WTC11 (cell line): Measurements from ENCODE around the gene EP300. TPM values are rescaled to one million over a fixed set of nuclear protein-coding genes. Genes with fewer than 3 reads are reported as not detected.

ENCODE experiments used
- ATAC-seq: fragments of 200-7000 bp; cut with Tn5 transposase; 2 replicates; pipeline ENCODE4 v1.10.0; 2021; ENCODE audit warnings: mild to moderate bottlenecking, moderate library complexity
- CTCF ChIA-PET: fragments of 300-600 bp; sonication (Branson Sonifier 250); formaldehyde crosslinking; loops from one replicate; lab custom pipeline; 2021; ENCODE audit warnings: antibody characterized with exemption; lab: Charles Lee
- POLR2A ChIA-PET: fragments of 350-600 bp; sonication (Branson Sonifier 250); formaldehyde crosslinking; loops from one replicate; lab custom pipeline; 2021; ENCODE audit warnings: antibody characterized with exemption; lab: Charles Lee
- DNase-seq: peaks from one replicate; pipeline ENCODE4 v3.0.0; 2021; ENCODE audit warnings: low spot score
- H3K27ac Mint-ChIP-seq: 2 replicates; pipeline ENCODE4 v1.8.0; 2021; ENCODE audit warnings: mixed read lengths
- H3K27me3 Mint-ChIP-seq: 2 replicates; pipeline ENCODE4 v1.8.0; 2021; ENCODE audit warnings: low read depth, mild to moderate bottlenecking, moderate library complexity, mixed read lengths
- H3K36me3 Mint-ChIP-seq: 2 replicates; pipeline ENCODE4 v1.8.0; 2021; ENCODE audit warnings: mixed read lengths
- H3K4me1 Mint-ChIP-seq: 2 replicates; pipeline ENCODE4 v1.8.0; 2022; ENCODE audit warnings: mixed read lengths
- H3K4me3 Mint-ChIP-seq: 2 replicates; pipeline ENCODE4 v1.8.0; 2021; ENCODE audit warnings: mild to moderate bottlenecking, moderate library complexity, mixed read lengths
- H3K9me3 Mint-ChIP-seq: 2 replicates; pipeline ENCODE4 v1.8.0; 2021; ENCODE audit warnings: mixed read lengths
- CREM ChIP-seq: sonication (generic); formaldehyde crosslinking; IDR thresholded peaks from 2 replicates; pipeline ENCODE4 v1.8.1; 2022; ENCODE audit warnings: mild to moderate bottlenecking, missing genetic modification reagents, moderate library complexity
- CTCF ChIP-seq: fragments of 200-600 bp; IDR thresholded peaks from 2 replicates; pipeline ENCODE4 v1.8.0; 2022; ENCODE audit warnings: antibody characterized with exemption
- E2F5 ChIP-seq: sonication (generic); formaldehyde crosslinking; IDR thresholded peaks from 2 replicates; pipeline ENCODE4 v1.8.1; 2022; ENCODE audit warnings: mild to moderate bottlenecking, moderate library complexity, missing genetic modification reagents
- ELF4 ChIP-seq: sonication (generic); formaldehyde crosslinking; IDR thresholded peaks from 2 replicates; pipeline ENCODE4 v1.8.1; 2022; ENCODE audit warnings: low read depth, mild to moderate bottlenecking, moderate library complexity, missing genetic modification reagents
- EMX1 ChIP-seq: fragments of 250-450 bp; sonication (Bioruptor Pico); IDR thresholded peaks from 2 replicates; pipeline ENCODE4 v1.8.0; 2021; ENCODE audit warnings: mild to moderate bottlenecking
- ERG ChIP-seq: fragments of 250-450 bp; sonication (Bioruptor Pico); IDR thresholded peaks from 2 replicates; pipeline ENCODE4 v1.8.0; 2021; ENCODE audit warnings: mild to moderate bottlenecking
- GABPB1 ChIP-seq: sonication (generic); formaldehyde crosslinking; IDR thresholded peaks from 2 replicates; pipeline ENCODE4 v1.8.1; 2023; ENCODE audit warnings: mild to moderate bottlenecking, missing genetic modification reagents
- NR2C2 ChIP-seq: sonication (generic); formaldehyde crosslinking; IDR thresholded peaks from 2 replicates; pipeline ENCODE4 v1.8.0; 2022; ENCODE audit warnings: mild to moderate bottlenecking, missing genetic modification reagents
- OVOL2 ChIP-seq: fragments of 250-450 bp; sonication (Bioruptor Pico); IDR thresholded peaks from 2 replicates; pipeline ENCODE4 v1.9.0; 2021; ENCODE audit warnings: mild to moderate bottlenecking, borderline replicate concordance
- PRRX2 ChIP-seq: fragments of 250-450 bp; sonication (Bioruptor Pico); IDR thresholded peaks from 2 replicates; pipeline ENCODE4 v1.8.0; 2021; ENCODE audit warnings: mild to moderate bottlenecking
- SP1 ChIP-seq: sonication (generic); formaldehyde crosslinking; conservative IDR thresholded peaks from 2 replicates; pipeline ENCODE4 v1.8.1; 2022; ENCODE audit warnings: missing genetic modification reagents
- TP53 ChIP-seq: sonication (generic); formaldehyde crosslinking; IDR thresholded peaks from 2 replicates; pipeline ENCODE4 v1.8.1; 2023; ENCODE audit warnings: mild to moderate bottlenecking, missing genetic modification reagents
- USF1 ChIP-seq: sonication (generic); formaldehyde crosslinking; IDR thresholded peaks from 2 replicates; pipeline ENCODE4 v1.8.0; 2022; ENCODE audit warnings: mild to moderate bottlenecking, missing genetic modification reagents
- ZBTB21 ChIP-seq: sonication (generic); formaldehyde crosslinking; IDR thresholded peaks from 2 replicates; pipeline ENCODE4 v1.8.1; 2023; ENCODE audit warnings: mild to moderate bottlenecking, missing genetic modification reagents, borderline replicate concordance
- ZNF396 ChIP-seq: fragments of 250-450 bp; sonication (Bioruptor Pico); IDR thresholded peaks from 2 replicates; pipeline ENCODE4 v1.8.0; 2021; ENCODE audit warnings: mild to moderate bottlenecking, moderate library complexity, borderline replicate concordance
- total RNA-seq: library from RNA; stranded (reverse); gene quantifications from 3 replicates; pipeline ENCODE4 v1.2.3, GENCODE V29; 2021
- TF ChIP-seq, protein P1 (sequence below): fragments of 250-450 bp; sonication (Bioruptor Pico); IDR thresholded peaks from 2 replicates; pipeline ENCODE4 v1.9.0; 2021; ENCODE audit warnings: mild to moderate bottlenecking
- TF ChIP-seq, protein P2 (sequence below): sonication (generic); formaldehyde crosslinking; IDR thresholded peaks from 2 replicates; pipeline ENCODE4 v1.8.1; 2022; ENCODE audit warnings: mild to moderate bottlenecking, missing genetic modification reagents, moderate library complexity, borderline replicate concordance
- TF ChIP-seq, protein P3 (sequence below): sonication (generic); formaldehyde crosslinking; IDR thresholded peaks from 2 replicates; pipeline ENCODE4 v1.8.0; 2023; ENCODE audit warnings: mild to moderate bottlenecking, missing genetic modification reagents

Gene EP300
- total RNA-seq, 1 experiment from 2014 or later = 97.1 TPM

DNA sequence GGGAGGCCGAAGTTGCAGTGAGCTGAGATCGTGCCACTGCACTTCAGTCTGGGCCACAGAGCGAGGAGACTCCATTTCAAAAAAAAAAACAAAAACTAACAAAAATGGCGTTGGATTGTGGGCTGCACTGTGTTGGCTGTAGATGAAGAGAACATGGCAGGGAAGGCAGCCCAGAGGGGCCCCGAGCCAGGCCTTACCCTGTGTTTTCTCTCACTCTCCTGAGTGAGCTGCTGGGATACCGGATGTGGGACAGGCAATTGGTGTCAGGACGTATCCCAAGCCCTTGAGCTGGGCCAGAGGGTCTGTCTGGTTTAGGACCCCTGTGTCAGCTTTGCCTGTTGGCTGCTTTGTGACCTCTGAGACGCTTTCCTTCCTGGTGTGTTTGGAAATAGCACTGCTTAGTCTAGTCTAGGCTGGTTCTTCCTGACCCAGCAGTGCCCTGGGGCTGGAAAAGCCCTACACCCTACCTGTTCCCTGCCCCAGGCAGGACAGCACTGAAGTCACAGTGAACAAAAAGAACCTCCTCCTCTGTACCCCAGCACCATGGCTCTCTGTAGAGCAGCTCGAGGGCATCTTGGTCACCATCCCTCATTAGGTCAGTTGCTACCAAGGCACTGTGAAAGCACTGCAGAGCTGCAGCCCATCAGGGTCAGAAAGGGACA, 130.6 kb downstream of the EP300 start:
- Mint-ChIP-seq H3K9me3 (no peaks in the 10 kb centered on the region), H3K27me3 (no peaks in the 10 kb centered on the region), H3K27ac (peak overlapping the region; percentile 65; the same call in 1 of the 2 replicates), H3K36me3 (peaks cover 54% of the 10 kb centered on the region), H3K4me3 (no peak overlapping the region), H3K4me1 (peaks cover 1% of the 10 kb centered on the region)
- ATAC-seq (no peak), DNase-seq (no peak)
- ChIA-PET CTCF (interaction anchor here (0.5 to 0.9 kb wide), 3 partner anchors 15 to 320 kb away, joined by 3 to 4 read pairs (median 3); no protein-coding TSS in a partner anchor), POLR2A (no interaction called here)
- TF ChIP-seq PRRX2 (no peak), NR2C2 (no peak), ERG (CRISPR knock-in tag) (no peak), ZBTB21 (CRISPR knock-in tag) (no peak), USF1 (CRISPR knock-in tag) (no peak), CTCF (no peak)

GRCh38 chr22:41223535-41223934, 131.1 kb downstream of the EP300 start:
- POLR2A ChIA-PET = no interaction called here

More at GRCh38 chr22:41223535-41223934, 131.1 kb downstream of the EP300 start:
- Mint-ChIP-seq H3K9me3 (no peaks in the 10 kb centered on the region), H3K27me3 (no peaks in the 10 kb centered on the region), H3K4me3 (no peak overlapping the region), H3K36me3 (peaks cover 54% of the 10 kb centered on the region), H3K4me1 (no peaks in the 10 kb centered on the region), H3K27ac (no peak overlapping the region)
- ATAC-seq (no peak), DNase-seq (no peak)
- CTCF ChIA-PET = interaction anchor here (0.5 to 1.4 kb wide), 3 partner anchors 14 to 319 kb away, joined by 3 to 9 read pairs (median 4); no protein-coding TSS in a partner anchor
- TF ChIP-seq SP1 (CRISPR knock-in tag) = no peak
- TF ChIP-seq, protein P1, sequence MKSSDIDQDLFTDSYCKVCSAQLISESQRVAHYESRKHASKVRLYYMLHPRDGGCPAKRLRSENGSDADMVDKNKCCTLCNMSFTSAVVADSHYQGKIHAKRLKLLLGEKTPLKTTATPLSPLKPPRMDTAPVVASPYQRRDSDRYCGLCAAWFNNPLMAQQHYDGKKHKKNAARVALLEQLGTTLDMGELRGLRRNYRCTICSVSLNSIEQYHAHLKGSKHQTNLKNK (CRISPR knock-in tag) = no peak
- TF ChIP-seq CREM (CRISPR knock-in tag) = no peak
- TF ChIP-seq CTCF = no peak
- TF ChIP-seq ELF4 (CRISPR knock-in tag) = no peak
- no peak for TF ChIP-seq PRRX2
- TF ChIP-seq OVOL2 = no peak
- no peak for TF ChIP-seq ZNF396
- TF ChIP-seq, protein P2, sequence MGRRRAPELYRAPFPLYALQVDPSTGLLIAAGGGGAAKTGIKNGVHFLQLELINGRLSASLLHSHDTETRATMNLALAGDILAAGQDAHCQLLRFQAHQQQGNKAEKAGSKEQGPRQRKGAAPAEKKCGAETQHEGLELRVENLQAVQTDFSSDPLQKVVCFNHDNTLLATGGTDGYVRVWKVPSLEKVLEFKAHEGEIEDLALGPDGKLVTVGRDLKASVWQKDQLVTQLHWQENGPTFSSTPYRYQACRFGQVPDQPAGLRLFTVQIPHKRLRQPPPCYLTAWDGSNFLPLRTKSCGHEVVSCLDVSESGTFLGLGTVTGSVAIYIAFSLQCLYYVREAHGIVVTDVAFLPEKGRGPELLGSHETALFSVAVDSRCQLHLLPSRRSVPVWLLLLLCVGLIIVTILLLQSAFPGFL (CRISPR knock-in tag) = no peak
- no peak for TF ChIP-seq GABPB1 (CRISPR knock-in tag)
- TF ChIP-seq EMX1 (CRISPR knock-in tag) = no peak
- TF ChIP-seq, protein P3, sequence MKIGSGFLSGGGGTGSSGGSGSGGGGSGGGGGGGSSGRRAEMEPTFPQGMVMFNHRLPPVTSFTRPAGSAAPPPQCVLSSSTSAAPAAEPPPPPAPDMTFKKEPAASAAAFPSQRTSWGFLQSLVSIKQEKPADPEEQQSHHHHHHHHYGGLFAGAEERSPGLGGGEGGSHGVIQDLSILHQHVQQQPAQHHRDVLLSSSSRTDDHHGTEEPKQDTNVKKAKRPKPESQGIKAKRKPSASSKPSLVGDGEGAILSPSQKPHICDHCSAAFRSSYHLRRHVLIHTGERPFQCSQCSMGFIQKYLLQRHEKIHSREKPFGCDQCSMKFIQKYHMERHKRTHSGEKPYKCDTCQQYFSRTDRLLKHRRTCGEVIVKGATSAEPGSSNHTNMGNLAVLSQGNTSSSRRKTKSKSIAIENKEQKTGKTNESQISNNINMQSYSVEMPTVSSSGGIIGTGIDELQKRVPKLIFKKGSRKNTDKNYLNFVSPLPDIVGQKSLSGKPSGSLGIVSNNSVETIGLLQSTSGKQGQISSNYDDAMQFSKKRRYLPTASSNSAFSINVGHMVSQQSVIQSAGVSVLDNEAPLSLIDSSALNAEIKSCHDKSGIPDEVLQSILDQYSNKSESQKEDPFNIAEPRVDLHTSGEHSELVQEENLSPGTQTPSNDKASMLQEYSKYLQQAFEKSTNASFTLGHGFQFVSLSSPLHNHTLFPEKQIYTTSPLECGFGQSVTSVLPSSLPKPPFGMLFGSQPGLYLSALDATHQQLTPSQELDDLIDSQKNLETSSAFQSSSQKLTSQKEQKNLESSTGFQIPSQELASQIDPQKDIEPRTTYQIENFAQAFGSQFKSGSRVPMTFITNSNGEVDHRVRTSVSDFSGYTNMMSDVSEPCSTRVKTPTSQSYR (CRISPR knock-in tag) = no peak
- no peak for TF ChIP-seq E2F5 (CRISPR knock-in tag)
- no peak for TF ChIP-seq TP53 (CRISPR knock-in tag)
